Measurements from ENCODE around the gene ADPGK.
"Not testable (repeated sequence)": the region's sequence is repeated elsewhere in the genome, so short reads cannot be mapped to it uniquely, and the experiment has no call there.

Gene ADPGK

GRCh38 chr15:72783640-72784455 is at the start of gene ADPGK:
Gene ADPGK, minus strand, starts transcription at chr15:72783758. Its CDS starts 67 bp downstream, at chr15:72783691.
- Histone ChIP-seq H3K4me3 (ENCODE audit: low read length) (peak within 1 kb of the TSS; percentile 84), H3K9ac (ENCODE audit: low read length) (peak within 1 kb of the TSS; percentile 95), H3K36me3 (ENCODE audit: control insufficient read depth, insufficient read depth, low read length, severe bottlenecking) (peaks cover 5% of the 10 kb centered on the region), H3K9me3 (ENCODE audit: control insufficient read depth, low read length) (no peaks in the 10 kb centered on the region), H3K4me1 (ENCODE audit: control insufficient read depth, insufficient read depth, low read length) (peaks cover 40% of the 10 kb centered on the region), H3K27me3 (replicated peaks; ENCODE audit: control insufficient read depth, insufficient read depth, low read length) (no peaks in the 10 kb centered on the region)
- peak; percentile 94 for DNase-seq (ENCODE audit: low read depth)

- H3K4me3 ChIP-seq (ENCODE audit: low read length): no peak overlapping the region
- no peak overlapping the region for H3K9ac ChIP-seq (ENCODE audit: low read length)
- H3K4me1 ChIP-seq (ENCODE audit: control insufficient read depth, insufficient read depth, low read length): no peaks in the 10 kb centered on the region
- peak; percentile 4 for DNase-seq (ENCODE audit: low read depth)
- no peaks in the 10 kb centered on the region for H3K36me3 ChIP-seq (ENCODE audit: control insufficient read depth, insufficient read depth, low read length, severe bottlenecking)
- peaks cover 42% of the 10 kb centered on the region for H3K27me3 ChIP-seq (replicated peaks; ENCODE audit: control insufficient read depth, insufficient read depth, low read length)
- H3K9me3 ChIP-seq (ENCODE audit: control insufficient read depth, low read length): peaks cover 3% of the 10 kb centered on the region
Observed at GRCh38 chr15:72827226-72827625, 43.7 kb upstream of the ADPGK start.

- Histone ChIP-seq H3K4me3 (ENCODE audit: low read length) (no peak overlapping the region), H3K27me3 (replicated peaks; ENCODE audit: control insufficient read depth, insufficient read depth, low read length) (peaks cover 36% of the 10 kb centered on the region), H3K4me1 (ENCODE audit: control insufficient read depth, insufficient read depth, low read length) (no peaks in the 10 kb centered on the region), H3K9ac (ENCODE audit: low read length) (no peak overlapping the region), H3K9me3 (ENCODE audit: control insufficient read depth, low read length) (peaks cover 7% of the 10 kb centered on the region), H3K36me3 (ENCODE audit: control insufficient read depth, insufficient read depth, low read length, severe bottlenecking) (no peaks in the 10 kb centered on the region)
- no peak for DNase-seq (ENCODE audit: low read depth)
Observed at GRCh38 chr15:72826611-72827010, 43.1 kb upstream of the ADPGK start.

- H3K27me3 ChIP-seq (replicated peaks; ENCODE audit: control insufficient read depth, insufficient read depth, low read length): peaks cover 28% of the 10 kb centered on the region
Observed at GRCh38 chr15:72825829-72826228, 42.3 kb upstream of the ADPGK start.

GRCh38 chr15:72824781-72825180 is 41.2 kb upstream of the ADPGK start:
- no peak for DNase-seq (ENCODE audit: low read depth)
- H3K4me3 ChIP-seq (ENCODE audit: low read length): no peak overlapping the region

More at GRCh38 chr15:72825829-72826228, 42.3 kb upstream of the ADPGK start:
- peaks cover 7% of the 10 kb centered on the region for H3K9me3 ChIP-seq (ENCODE audit: control insufficient read depth, low read length)
- no peak overlapping the region for H3K9ac ChIP-seq (ENCODE audit: low read length)
- no peak overlapping the region for H3K4me3 ChIP-seq (ENCODE audit: low read length)
- no peaks in the 10 kb centered on the region for H3K4me1 ChIP-seq (ENCODE audit: control insufficient read depth, insufficient read depth, low read length)
- no peak for DNase-seq (ENCODE audit: low read depth)
- H3K36me3 ChIP-seq (ENCODE audit: control insufficient read depth, insufficient read depth, low read length, severe bottlenecking): no peaks in the 10 kb centered on the region

GRCh38 chr15:72824112-72824511 is 40.6 kb upstream of the ADPGK start:
- H3K9ac ChIP-seq (ENCODE audit: low read length): no peak overlapping the region
- DNase-seq (ENCODE audit: low read depth): no peak
- H3K27me3 ChIP-seq (replicated peaks; ENCODE audit: control insufficient read depth, insufficient read depth, low read length): peaks cover 17% of the 10 kb centered on the region
- H3K4me1 ChIP-seq (ENCODE audit: control insufficient read depth, insufficient read depth, low read length): no peaks in the 10 kb centered on the region
- H3K36me3 ChIP-seq (ENCODE audit: control insufficient read depth, insufficient read depth, low read length, severe bottlenecking): no peaks in the 10 kb centered on the region
- no peak overlapping the region for H3K4me3 ChIP-seq (ENCODE audit: low read length)
- peaks cover 7% of the 10 kb centered on the region for H3K9me3 ChIP-seq (ENCODE audit: control insufficient read depth, low read length)

More at GRCh38 chr15:72824781-72825180, 41.2 kb upstream of the ADPGK start:
- Histone ChIP-seq H3K9ac (ENCODE audit: low read length) (no peak overlapping the region), H3K36me3 (ENCODE audit: control insufficient read depth, insufficient read depth, low read length, severe bottlenecking) (no peaks in the 10 kb centered on the region), H3K9me3 (ENCODE audit: control insufficient read depth, low read length) (peaks cover 7% of the 10 kb centered on the region), H3K4me1 (ENCODE audit: control insufficient read depth, insufficient read depth, low read length) (no peaks in the 10 kb centered on the region), H3K27me3 (replicated peaks; ENCODE audit: control insufficient read depth, insufficient read depth, low read length) (peaks cover 22% of the 10 kb centered on the region)

- H3K4me3 ChIP-seq (ENCODE audit: low read length): no peak overlapping the region
Observed at GRCh38 chr15:72820278-72820677, 36.7 kb upstream of the ADPGK start.

GRCh38 chr15:72818632-72819031 is 35.1 kb upstream of the ADPGK start:
- Histone ChIP-seq H3K27me3 (replicated peaks; ENCODE audit: control insufficient read depth, insufficient read depth, low read length) (peaks cover 39% of the 10 kb centered on the region), H3K4me3 (ENCODE audit: low read length) (no peak overlapping the region), H3K9me3 (ENCODE audit: control insufficient read depth, low read length) (peaks cover 12% of the 10 kb centered on the region), H3K9ac (ENCODE audit: low read length) (no peak overlapping the region), H3K36me3 (ENCODE audit: control insufficient read depth, insufficient read depth, low read length, severe bottlenecking) (no peaks in the 10 kb centered on the region), H3K4me1 (ENCODE audit: control insufficient read depth, insufficient read depth, low read length) (no peaks in the 10 kb centered on the region)
- DNase-seq (ENCODE audit: low read depth): no peak

More at GRCh38 chr15:72820278-72820677, 36.7 kb upstream of the ADPGK start:
- Histone ChIP-seq H3K27me3 (replicated peaks; ENCODE audit: control insufficient read depth, insufficient read depth, low read length) (peaks cover 33% of the 10 kb centered on the region), H3K9ac (ENCODE audit: low read length) (no peak overlapping the region), H3K9me3 (ENCODE audit: control insufficient read depth, low read length) (peaks cover 12% of the 10 kb centered on the region), H3K4me1 (ENCODE audit: control insufficient read depth, insufficient read depth, low read length) (no peaks in the 10 kb centered on the region), H3K36me3 (ENCODE audit: control insufficient read depth, insufficient read depth, low read length, severe bottlenecking) (no peaks in the 10 kb centered on the region)
- DNase-seq (ENCODE audit: low read depth): no peak

- H3K4me3 ChIP-seq (ENCODE audit: low read length): no peak overlapping the region
- H3K9me3 ChIP-seq (ENCODE audit: control insufficient read depth, low read length): peaks cover 6% of the 10 kb centered on the region
- H3K4me1 ChIP-seq (ENCODE audit: control insufficient read depth, insufficient read depth, low read length): no peaks in the 10 kb centered on the region
- no peak overlapping the region for H3K9ac ChIP-seq (ENCODE audit: low read length)
- H3K36me3 ChIP-seq (ENCODE audit: control insufficient read depth, insufficient read depth, low read length, severe bottlenecking): no peaks in the 10 kb centered on the region
- DNase-seq (ENCODE audit: low read depth): no peak
- H3K27me3 ChIP-seq (replicated peaks; ENCODE audit: control insufficient read depth, insufficient read depth, low read length): peaks cover 54% of the 10 kb centered on the region
Observed at GRCh38 chr15:72813345-72814004, 29.9 kb upstream of the ADPGK start.

- no peak overlapping the region for H3K4me3 ChIP-seq (ENCODE audit: low read length)
- H3K9ac ChIP-seq (ENCODE audit: low read length): no peak overlapping the region
- no peaks in the 10 kb centered on the region for H3K9me3 ChIP-seq (ENCODE audit: control insufficient read depth, low read length)
- no peaks in the 10 kb centered on the region for H3K36me3 ChIP-seq (ENCODE audit: control insufficient read depth, insufficient read depth, low read length, severe bottlenecking)
- peaks cover 37% of the 10 kb centered on the region for H3K27me3 ChIP-seq (replicated peaks; ENCODE audit: control insufficient read depth, insufficient read depth, low read length)
- no peaks in the 10 kb centered on the region for H3K4me1 ChIP-seq (ENCODE audit: control insufficient read depth, insufficient read depth, low read length)
- no peak for DNase-seq (ENCODE audit: low read depth)
Observed at GRCh38 chr15:72809329-72809728, 25.8 kb upstream of the ADPGK start.

- not testable (repeated sequence) for H3K9me3 ChIP-seq (ENCODE audit: control insufficient read depth, low read length); H3K4me3 ChIP-seq (ENCODE audit: low read length); H3K36me3 ChIP-seq (ENCODE audit: control insufficient read depth, insufficient read depth, low read length, severe bottlenecking); H3K4me1 ChIP-seq (ENCODE audit: control insufficient read depth, insufficient read depth, low read length); H3K9ac ChIP-seq (ENCODE audit: low read length); DNase-seq (ENCODE audit: low read depth)
- peaks cover 23% of the 10 kb centered on the region for H3K27me3 ChIP-seq (replicated peaks; ENCODE audit: control insufficient read depth, insufficient read depth, low read length)
Observed at GRCh38 chr15:72807346-72807745, 23.8 kb upstream of the ADPGK start.
